Naive thymus-derived CD8-positive, alpha-beta T cell (primary cell): ENCODE measurements around the gene SRSF10. TPM values are rescaled to one million over a fixed set of nuclear protein-coding genes. Genes with fewer than 3 reads are reported as not detected.
"Not testable (repeated sequence)": the region's sequence is repeated elsewhere in the genome, so short reads cannot be mapped to it uniquely, and the experiment has no call there.

ENCODE experiments used
- ATAC-seq, 2 donors: fragments of 150-1000 bp; cut with Tn5 transposase in 1 of 2; sonication (Bioruptor Pico), chemical (Tn5 transposase) in 1 of 2; 1 replicate in 1 of 2; 2 replicates in 1 of 2; pipeline ENCODE4 v1.10.0; 2021; ENCODE audit warnings: mild to moderate bottlenecking in 2 of 2, moderate library complexity in 2 of 2
- POLR2A ChIA-PET: fragments of 350-600 bp; sonication (Branson Sonifier 250); formaldehyde crosslinking; loops from one replicate; lab custom pipeline; 2021; ENCODE audit warnings: antibody characterized with exemption; lab: Charles Lee
- DNase-seq, 10 donors: peaks; one replicate each; pipeline versions ENCODE4 v3.0.0 to v3.0.0-alpha.2; 2020 to 2022
- H3K27ac Mint-ChIP-seq, 10 donors: one replicate each; pipeline ENCODE4 v1.8.0; 2020 to 2022; ENCODE audit warnings: mild to moderate bottlenecking in 10 of 10, mixed read lengths in 10 of 10, moderate library complexity in 4 of 10, inconsistent platforms in 1 of 10
- H3K27me3 Mint-ChIP-seq, 5 donors: one replicate each; pipeline ENCODE4 v1.8.0; 2021 to 2022; ENCODE audit warnings: mixed read lengths in 5 of 5
- H3K36me3 Mint-ChIP-seq, 3 donors: one replicate each; pipeline ENCODE4 v1.8.0; 2020 to 2022; ENCODE audit warnings: mixed read lengths in 3 of 3, mild to moderate bottlenecking in 2 of 3, inconsistent platforms in 1 of 3
- H3K4me1 Mint-ChIP-seq, 4 donors: one replicate each; pipeline ENCODE4 v1.8.0; 2021 to 2022; ENCODE audit warnings: mixed read lengths in 4 of 4
- H3K4me3 Mint-ChIP-seq, 10 donors: one replicate each; pipeline ENCODE4 v1.8.0; 2020 to 2022; ENCODE audit warnings: mild to moderate bottlenecking in 10 of 10, mixed read lengths in 10 of 10, moderate library complexity in 6 of 10, inconsistent platforms in 1 of 10
- H3K9me3 Mint-ChIP-seq, 9 donors: one replicate each; pipeline ENCODE4 v1.8.0; 2020 to 2022; ENCODE audit warnings: mixed read lengths in 9 of 9, mild to moderate bottlenecking in 3 of 9, inconsistent platforms in 1 of 9, moderate library complexity in 1 of 9
- polyA plus RNA-seq, 3 donors: library from polyadenylated mRNA; unstranded; fragments of 300-500 nt; fragmentation: Illumina TruSeq; gene quantifications; one replicate each; pipeline ENCODE4 v1.2.3, GENCODE V29; 2021
- total RNA-seq, 8 experiments: library from RNA in 2 of 8; stranded (reverse) in 2 of 8; gene quantifications; one replicate each; pipeline ENCODE4 v1.2.3 and lab custom pipeline; 2021 to 2026

Gene SRSF10
- total RNA-seq, result 100 to 1,000 TPM; 207 to 219 TPM
- polyA plus RNA-seq, result 100 to 1,000 TPM in 2 of 3 donors, 10 to 100 TPM in 1; 98.6 to 125 (median 104) TPM
- total RNA-seq (lab: John Stamatoyannopoulos, UW), result 308 to 456 (median 395) reads per million in 6 experiments

GRCh38 chr1:23979881-23980727, at the start of gene SRSF10:
Gene SRSF10 (minus strand): TSS chr1:23980327. CDS start chr1:23980255, 72 bp downstream.
- Mint-ChIP-seq H3K4me1 (peaks cover 23 to 55% (median 51%) of the 10 kb centered on the region in 4 donors), H3K27ac (peak within 1 kb of the TSS; percentile 92 to 98 (median 96))
- POLR2A ChIA-PET, result interaction anchor here (0.5 to 5.5 kb wide), 13 partner anchors 9 to 1253 kb away, joined by 3 to 66 read pairs (median 5); partner anchors contain the start of genes ELOA, GALE, HMGCL and HNRNPR

GRCh38 chr1:24027838-24028468, 47.8 kb upstream of the SRSF10 start:
- no peaks in the 10 kb centered on the region for H3K27me3 Mint-ChIP-seq
- POLR2A ChIA-PET, result interaction anchor here (1.1 kb wide), 1 partner anchor 68 kb away, joined by 5 read pairs; the partner anchor contains the start of gene PNRC2
- H3K36me3 Mint-ChIP-seq, result no peaks in the 10 kb centered on the region
- H3K27ac Mint-ChIP-seq, result no peak overlapping the region
- no peaks in the 10 kb centered on the region for H3K9me3 Mint-ChIP-seq
- DNase-seq, result peak in 3 of 10 donors; percentile 23 to 33 (median 24)
- H3K4me3 Mint-ChIP-seq, result no peak overlapping the region
- H3K4me1 Mint-ChIP-seq, result peaks cover 0 to 3% (median 2%) of the 10 kb centered on the region in 4 donors
- ATAC-seq, result peak in 1 of 2 donors; percentile 40

More at GRCh38 chr1:23979881-23980727, at the start of gene SRSF10:
- peak within 1 kb of the TSS; percentile 83 to 98 (median 92) for H3K4me3 Mint-ChIP-seq
- peaks cover 0 to 2% (median 0%) of the 10 kb centered on the region in 5 donors for H3K27me3 Mint-ChIP-seq
- H3K36me3 Mint-ChIP-seq, result peaks cover 0 to 20% (median 0%) of the 10 kb centered on the region in 3 donors
- ATAC-seq (peak; percentile 94), DNase-seq (peak; percentile 92 to 99 (median 97))
- no peaks in the 10 kb centered on the region for H3K9me3 Mint-ChIP-seq

- Mint-ChIP-seq H3K27me3 (peaks cover 0 to 5% (median 0%) of the 10 kb centered on the region in 5 donors), H3K27ac (peak overlapping the region in 2 of 10 donors; percentile 3 to 66), H3K4me1 (peaks cover 0 to 3% (median under 1%) of the 10 kb centered on the region in 4 donors), H3K4me3 (no peak overlapping the region), H3K9me3 (no peaks in the 10 kb centered on the region), H3K36me3 (no peaks in the 10 kb centered on the region)
- DNase-seq, result no peak
- POLR2A ChIA-PET, result no interaction called here
- ATAC-seq, result no peak
Observed at GRCh38 chr1:24022581-24023361, 42.6 kb upstream of the SRSF10 start.

GRCh38 chr1:24021403-24022266, 41.5 kb upstream of the SRSF10 start:
- ATAC-seq, result no peak
- Mint-ChIP-seq H3K4me3 (no peak overlapping the region), H3K9me3 (no peaks in the 10 kb centered on the region), H3K27ac (no peak overlapping the region), H3K4me1 (peaks cover 0 to 3% (median 1%) of the 10 kb centered on the region in 4 donors), H3K27me3 (peaks cover 0 to 5% (median 0%) of the 10 kb centered on the region in 5 donors), H3K36me3 (no peaks in the 10 kb centered on the region)
- POLR2A ChIA-PET, result no interaction called here
- no peak for DNase-seq

DNA sequence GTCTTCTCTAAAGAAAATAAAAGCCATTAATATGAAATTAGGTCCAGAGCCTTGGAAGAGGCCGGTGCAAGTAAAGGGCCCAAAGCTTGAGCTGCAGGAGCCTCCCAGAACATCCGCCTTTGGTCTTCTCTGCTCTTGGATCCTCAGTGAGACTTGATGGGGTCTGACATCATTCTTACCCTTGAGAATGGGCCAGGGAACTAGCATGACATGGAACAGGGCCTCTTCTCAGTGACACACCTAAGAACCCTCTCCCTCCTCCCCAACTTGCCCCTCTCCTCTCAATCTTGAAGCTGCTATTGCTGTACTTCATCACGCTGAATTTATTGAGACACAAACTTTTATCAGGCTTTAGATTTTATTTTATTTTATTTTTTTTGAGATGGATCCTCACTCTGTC, 40.3 kb upstream of the SRSF10 start:
- POLR2A ChIA-PET, result no interaction called here
- Mint-ChIP-seq H3K4me3 (no peak overlapping the region), H3K27me3 (peaks cover 0 to 5% (median 0%) of the 10 kb centered on the region in 5 donors), H3K36me3 (no peaks in the 10 kb centered on the region), H3K4me1 (peaks cover 0 to 2% (median 1%) of the 10 kb centered on the region in 4 donors), H3K27ac (no peak overlapping the region), H3K9me3 (no peaks in the 10 kb centered on the region)
- DNase-seq, result no peak
- ATAC-seq, result no peak

GRCh38 chr1:24020025-24020424, 39.9 kb upstream of the SRSF10 start:
- peaks cover 0 to 1% (median 0%) of the 10 kb centered on the region in 4 donors for H3K4me1 Mint-ChIP-seq
- POLR2A ChIA-PET, result no interaction called here
- peaks cover 0 to 5% (median 0%) of the 10 kb centered on the region in 5 donors for H3K27me3 Mint-ChIP-seq
- no peak for DNase-seq
- no peaks in the 10 kb centered on the region for H3K9me3 Mint-ChIP-seq
- ATAC-seq, result no peak
- H3K27ac Mint-ChIP-seq, result no peak overlapping the region
- no peaks in the 10 kb centered on the region for H3K36me3 Mint-ChIP-seq
- H3K4me3 Mint-ChIP-seq, result no peak overlapping the region

- Mint-ChIP-seq H3K4me3 (no peak overlapping the region), H3K4me1 (peaks cover 0 to 1% (median 0%) of the 10 kb centered on the region in 4 donors), H3K36me3 (no peaks in the 10 kb centered on the region), H3K27me3 (peaks cover 0 to 5% (median 0%) of the 10 kb centered on the region in 5 donors), H3K9me3 (no peaks in the 10 kb centered on the region), H3K27ac (no peak overlapping the region)
- DNase-seq, result no peak
- no peak for ATAC-seq
- POLR2A ChIA-PET, result interaction anchor here (0.6 kb wide), 1 partner anchor 214 kb away, joined by 3 read pairs; no protein-coding TSS in a partner anchor
Observed at GRCh38 chr1:24018611-24019580, 38.8 kb upstream of the SRSF10 start.

DNA sequence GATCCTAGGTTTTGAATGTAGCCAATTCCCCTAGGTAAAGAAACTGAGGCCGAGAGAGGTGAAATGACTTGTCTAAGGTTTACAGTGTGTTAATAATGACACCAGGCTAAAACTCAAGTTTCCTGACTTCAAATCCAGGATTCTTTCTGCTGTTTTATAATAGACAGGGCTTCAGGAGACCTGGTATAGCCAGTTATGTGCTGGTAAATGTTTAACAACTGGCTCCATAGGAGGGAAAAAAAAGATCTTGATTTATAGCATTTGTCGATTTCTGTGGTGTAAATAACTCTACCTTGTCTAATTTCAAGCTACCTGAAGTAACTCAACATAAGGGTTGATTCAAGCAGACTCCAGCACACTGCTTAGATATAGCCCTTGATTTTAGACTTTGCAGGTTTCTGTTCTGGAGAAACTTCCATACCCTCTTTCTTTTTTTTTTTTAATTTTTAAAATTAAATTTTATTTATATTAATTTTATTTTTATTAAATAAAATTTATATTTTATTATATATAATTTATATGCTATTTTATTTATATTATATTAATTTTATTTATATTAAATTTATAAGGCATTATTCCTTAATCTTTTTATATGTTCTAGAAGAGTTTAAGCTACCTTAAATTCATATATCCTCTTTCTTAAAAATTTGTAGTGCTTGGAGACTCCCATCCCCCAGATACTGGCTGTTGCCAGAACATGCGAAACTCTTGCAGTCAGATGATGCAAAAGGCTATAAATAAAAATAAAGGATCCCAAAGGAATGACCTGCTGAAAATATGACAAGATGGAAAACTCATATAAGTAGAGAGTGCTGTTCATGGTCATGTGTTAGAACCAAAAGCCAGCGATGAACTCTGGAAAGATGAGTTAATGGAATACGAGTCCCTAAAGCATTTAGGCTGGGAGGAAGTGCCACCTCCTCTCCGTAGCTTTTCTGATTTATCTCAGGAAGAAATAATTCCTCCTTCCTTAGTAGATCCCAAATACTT, 35.4 kb upstream of the SRSF10 start:
- DNase-seq (no peak), ATAC-seq (no peak)
- POLR2A ChIA-PET, result no interaction called here
- Mint-ChIP-seq H3K36me3 (no peaks in the 10 kb centered on the region), H3K27me3 (peaks cover 0 to 9% (median 2%) of the 10 kb centered on the region in 5 donors), H3K27ac (no peak overlapping the region), H3K4me1 (peaks cover 0 to 1% (median 0%) of the 10 kb centered on the region in 4 donors), H3K9me3 (no peaks in the 10 kb centered on the region), H3K4me3 (no peak overlapping the region)

- ATAC-seq, H3K9me3 Mint-ChIP-seq: not testable (repeated sequence)
- POLR2A ChIA-PET, result interaction anchor here (0.7 kb wide), 1 partner anchor 78 kb away, joined by 6 read pairs; no protein-coding TSS in a partner anchor
Observed at GRCh38 chr1:24012878-24013277, 32.8 kb upstream of the SRSF10 start.

More at GRCh38 chr1:24012878-24013277, 32.8 kb upstream of the SRSF10 start:
- H3K4me1 Mint-ChIP-seq, H3K36me3 Mint-ChIP-seq, H3K27me3 Mint-ChIP-seq, H3K4me3 Mint-ChIP-seq, DNase-seq: not testable (repeated sequence)
- H3K27ac Mint-ChIP-seq, result peak overlapping the region in 1 of 10 donors; percentile 20
